Kidney epithelial cell (primary cell): ENCODE data around the gene ERCC6L2. TPM values are rescaled to one million over a fixed set of nuclear protein-coding genes. Genes with fewer than 3 reads are reported as not detected.

Source experiments
- DNase-seq: peaks from one replicate; pipeline ENCODE4 v3.0.0-alpha.2; 2010; ENCODE audit warnings: low read depth
- H3K27me3 ChIP-seq: 2 replicates; pipeline ENCODE4 v1.6.0; 2011; ENCODE audit warnings: low read length; ENCODE audit not compliant: control insufficient read depth, insufficient read depth
- H3K36me3 ChIP-seq: 2 replicates; pipeline ENCODE4 v1.5.1; 2011; ENCODE audit warnings: low read length; ENCODE audit not compliant: control insufficient read depth, insufficient read depth
- H3K4me3 ChIP-seq: 2 replicates; pipeline ENCODE4 v1.5.1; 2011; ENCODE audit warnings: low read depth, mild to moderate bottlenecking, control low read depth, low read length
- CTCF ChIP-seq: IDR thresholded peaks from 2 replicates; pipeline ENCODE4 v1.5.1; 2011; ENCODE audit warnings: mild to moderate bottlenecking, moderate library complexity, low read length, control low read depth, inconsistent platforms; ENCODE audit not compliant: insufficient read depth, poor library complexity, severe bottlenecking
- total RNA-seq: library from RNA; depleted of rRNA; stranded (reverse); fragments of >200 nt; gene quantifications from 2 replicates; pipeline ENCODE4 v1.2.3, GENCODE V29; 2015

Gene ERCC6L2
- 50.8 and 54.5 TPM in 2 replicates for total RNA-seq

GRCh38 chr9:95875305-95876137 is at the start of gene ERCC6L2:
Gene ERCC6L2 (plus strand): TSS chr9:95875691. CDS start chr9:95876039, 348 bp downstream.
- TF ChIP-seq CTCF: no peak
- peak; percentile 93 for DNase-seq
- Histone ChIP-seq H3K4me3 (no peak within 1 kb of the TSS), H3K36me3 (no peaks in the 10 kb centered on the region), H3K27me3 (no peaks in the 10 kb centered on the region)

DNA sequence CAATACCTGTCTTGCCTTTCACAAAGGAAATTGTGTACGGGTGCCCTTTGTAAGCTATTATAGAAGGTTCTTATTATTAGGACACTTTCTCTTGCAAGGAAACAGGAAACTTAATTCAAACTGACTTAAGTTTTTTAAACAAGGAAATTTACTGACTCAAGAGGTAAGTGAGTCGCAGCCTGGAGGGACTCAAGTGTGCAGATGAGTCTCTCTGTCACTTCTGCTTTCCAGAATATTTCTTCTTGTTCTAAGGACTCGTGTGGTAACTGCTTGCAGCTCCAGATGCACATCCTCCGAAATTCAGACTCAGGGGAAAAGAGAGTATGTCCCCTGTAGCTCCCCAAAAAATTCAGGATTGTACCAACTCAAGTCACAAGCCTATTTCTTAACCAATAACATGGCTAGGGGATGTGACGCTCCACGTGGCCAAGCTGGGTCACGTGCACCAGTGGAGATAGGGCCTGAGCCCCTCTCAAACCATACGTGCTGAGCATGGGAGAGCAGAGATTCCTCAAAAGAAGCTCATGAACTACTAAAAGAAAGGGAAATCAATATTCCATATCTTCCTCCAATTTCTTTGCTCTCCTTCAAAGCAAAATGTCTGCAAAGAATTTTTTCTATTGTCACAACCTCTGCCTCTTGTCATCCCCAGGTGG is 49.2 kb upstream of the ERCC6L2 start:
- H3K4me3 ChIP-seq: no peak overlapping the region
- H3K27me3 ChIP-seq: no peaks in the 10 kb centered on the region
- no peak for TF ChIP-seq CTCF
- DNase-seq: no peak
- no peaks in the 10 kb centered on the region for H3K36me3 ChIP-seq

GRCh38 chr9:95830768-95831167 is 44.7 kb upstream of the ERCC6L2 start:
- TF ChIP-seq CTCF: no peak
- DNase-seq: no peak
- no peak overlapping the region for H3K4me3 ChIP-seq
- H3K27me3 ChIP-seq: no peaks in the 10 kb centered on the region
- H3K36me3 ChIP-seq: no peaks in the 10 kb centered on the region

DNA sequence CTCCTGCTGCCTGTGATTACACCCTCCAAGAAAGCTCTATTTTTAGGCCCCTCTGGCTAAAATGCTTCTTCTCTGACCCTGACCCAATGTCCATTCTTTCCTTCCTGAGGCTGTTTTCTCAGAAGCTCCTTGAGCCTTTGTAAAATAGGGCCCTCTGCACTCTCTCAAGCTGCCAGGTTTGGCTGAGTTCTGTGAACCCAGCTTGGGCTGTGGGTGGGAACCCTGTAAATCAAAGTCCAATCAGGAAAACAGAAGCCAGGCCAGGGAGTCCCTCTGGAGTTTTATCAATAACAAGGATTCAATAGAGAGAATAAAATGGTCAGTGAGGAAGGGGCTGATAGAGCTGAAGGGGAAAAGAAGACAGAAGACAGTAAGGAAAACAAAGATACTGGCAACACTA is 43.7 kb upstream of the ERCC6L2 start:
- no peak overlapping the region for H3K4me3 ChIP-seq
- H3K27me3 ChIP-seq: no peaks in the 10 kb centered on the region
- H3K36me3 ChIP-seq: no peaks in the 10 kb centered on the region
- no peak for DNase-seq
- TF ChIP-seq CTCF: no peak

GRCh38 chr9:95833546-95834178 is 41.8 kb upstream of the ERCC6L2 start:
- Histone ChIP-seq H3K4me3 (no peak overlapping the region), H3K27me3 (no peaks in the 10 kb centered on the region), H3K36me3 (no peaks in the 10 kb centered on the region)
- no peak for DNase-seq
- no peak for TF ChIP-seq CTCF
